Renal cortex interstitium (tissue), 11 donors: ENCODE data around the gene APOBEC3G. TPM values are rescaled to one million over a fixed set of nuclear protein-coding genes. Genes with fewer than 3 reads are reported as not detected.

Experiments
- DNase-seq, 11 donors: peaks; one replicate each; pipeline ENCODE4 v3.0.0-alpha.2; 2013; ENCODE audit warnings: low read depth in 9 of 11, low spot score in 4 of 11; ENCODE audit errors: extremely low read depth in 1 of 11
- polyA plus RNA-seq, 3 donors: library from polyadenylated mRNA; unstranded; fragments of 120-200 nt; gene quantifications; one replicate each; pipeline ENCODE4 v1.2.1, GENCODE V29; 2013; ENCODE audit not compliant: insufficient read length in 3 of 3

The APOBEC3G gene
- polyA plus RNA-seq, 3 donors, result 5.5 to 8.8 (median 8.3) TPM

DNA sequence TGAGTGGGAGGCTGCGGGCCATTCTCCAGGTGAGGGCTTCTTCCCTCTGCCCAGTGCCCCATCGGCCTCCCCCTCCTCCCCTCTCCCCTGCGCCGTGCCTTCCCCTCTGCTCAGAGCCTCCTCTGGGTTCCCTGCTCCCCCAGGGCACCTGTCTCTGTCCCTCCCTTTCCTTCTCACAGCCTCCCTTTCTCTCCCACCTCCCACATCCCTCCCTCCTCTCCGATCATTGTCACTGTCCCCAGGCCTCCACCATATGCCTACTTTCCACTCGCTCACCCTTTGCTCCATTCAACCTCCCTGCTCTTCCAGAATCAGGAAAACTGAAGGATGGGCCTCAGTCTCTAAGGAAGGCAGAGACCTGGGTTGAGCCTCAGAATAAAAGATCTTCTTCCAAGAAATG, 10.0 kb downstream of the APOBEC3G start:
- DNase-seq, result no peak

DNA sequence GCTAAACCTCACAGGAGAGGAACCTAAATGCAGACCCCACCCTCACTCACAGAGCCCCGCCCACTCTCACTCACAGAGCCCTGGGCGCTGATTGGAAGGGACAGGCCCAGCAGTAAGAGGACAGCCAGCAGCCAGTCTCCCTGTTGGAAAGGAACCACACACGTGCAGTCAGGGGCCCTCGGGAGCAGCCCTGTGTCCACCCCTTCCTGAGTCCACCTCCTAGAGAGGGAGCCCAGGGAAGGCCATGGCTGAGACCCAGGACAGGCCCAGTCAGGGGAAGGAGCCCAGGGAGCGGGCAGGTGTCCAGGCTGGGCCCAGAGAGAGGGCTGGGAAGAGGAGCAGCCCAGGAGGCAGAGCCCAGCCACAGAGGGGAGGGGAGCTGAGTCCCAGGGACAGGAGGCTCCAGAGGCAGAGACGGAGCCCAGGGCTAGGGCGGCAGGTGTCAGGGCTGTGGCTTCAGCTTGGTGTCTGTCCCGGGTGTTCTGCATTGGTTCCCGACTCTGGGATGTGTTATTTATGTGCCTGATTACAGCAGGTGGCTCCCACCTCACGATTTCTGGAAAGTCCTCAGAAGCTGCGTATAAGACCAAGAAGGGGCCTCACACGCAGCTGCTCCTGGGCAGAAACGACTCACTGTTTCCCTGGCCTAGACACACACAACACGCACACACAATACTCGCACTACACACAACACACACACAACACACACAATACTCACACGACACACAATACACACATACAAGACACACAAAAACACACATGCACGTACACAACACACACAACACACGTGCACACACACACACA, 11.0 kb downstream of the APOBEC3G start:
- no peak for DNase-seq

DNA sequence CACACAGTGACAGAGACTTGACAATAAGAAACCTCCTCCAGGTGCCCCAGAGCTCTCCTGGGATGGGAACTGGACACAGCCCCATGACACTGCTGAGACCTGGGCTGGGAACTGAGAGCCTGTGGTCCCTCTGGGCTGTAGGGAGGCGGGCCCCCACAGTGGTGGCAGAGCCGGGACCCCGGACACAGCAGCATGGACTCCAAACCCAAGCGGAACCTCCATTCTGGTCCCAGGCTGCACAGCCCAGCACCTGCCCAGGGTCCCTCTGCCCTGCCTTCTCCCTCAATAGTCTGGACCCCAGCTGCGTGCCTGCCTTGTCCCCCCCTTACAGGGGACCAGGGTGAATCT, 11.6 kb downstream of the APOBEC3G start:
- no peak for DNase-seq

DNA sequence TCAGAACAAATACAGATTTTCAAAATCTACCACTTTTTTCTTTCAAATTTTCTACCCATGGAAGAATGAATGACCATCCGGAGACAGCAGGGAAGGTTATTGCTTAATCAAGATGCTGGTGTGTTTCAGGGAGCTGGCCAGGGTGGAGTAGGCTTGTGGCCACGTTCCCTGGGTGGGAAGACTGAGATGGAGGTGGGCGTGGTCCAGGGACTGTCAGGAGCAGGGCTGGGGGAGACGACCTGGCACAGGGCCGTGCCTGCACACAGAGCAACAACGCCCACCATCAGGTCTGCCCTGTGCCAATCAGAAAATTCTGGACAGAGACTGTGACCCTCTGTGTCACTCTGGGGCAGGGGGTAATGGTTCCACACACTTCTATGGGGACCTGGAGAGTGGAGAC, 12.9 kb downstream of the APOBEC3G start:
- no peak for DNase-seq

DNA sequence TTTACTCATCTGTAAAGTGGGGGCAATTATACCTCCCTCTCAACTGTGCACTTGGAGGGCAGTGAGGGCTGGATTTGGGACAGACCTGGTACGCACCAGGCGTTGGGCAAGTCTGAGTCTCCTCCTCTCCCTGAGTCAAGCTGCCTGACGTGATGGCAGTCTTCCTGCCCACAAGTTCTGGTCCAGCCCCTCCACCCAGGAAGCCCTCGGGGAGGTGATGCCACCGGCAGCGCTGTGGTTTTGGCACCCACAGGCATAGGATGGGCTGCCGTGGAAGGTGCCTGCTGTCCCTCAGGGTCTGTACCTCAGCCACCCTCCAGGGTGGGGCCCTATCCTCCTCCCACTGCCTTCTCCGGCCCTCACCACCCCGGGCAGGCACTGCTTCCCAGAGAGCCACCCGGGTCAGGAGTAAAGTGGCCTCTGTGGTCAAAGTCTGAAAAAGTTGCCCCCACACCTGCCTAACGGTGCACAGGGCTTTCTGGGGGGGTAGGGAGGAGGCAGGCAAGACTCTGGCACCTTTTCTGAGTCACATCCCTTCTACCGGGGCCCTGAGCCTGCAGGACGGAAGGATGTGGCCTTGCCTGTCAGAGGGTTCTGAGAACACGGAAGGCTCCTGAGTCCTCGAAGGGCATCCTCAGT, 13.5 kb downstream of the APOBEC3G start:
- DNase-seq, result no peak

DNA sequence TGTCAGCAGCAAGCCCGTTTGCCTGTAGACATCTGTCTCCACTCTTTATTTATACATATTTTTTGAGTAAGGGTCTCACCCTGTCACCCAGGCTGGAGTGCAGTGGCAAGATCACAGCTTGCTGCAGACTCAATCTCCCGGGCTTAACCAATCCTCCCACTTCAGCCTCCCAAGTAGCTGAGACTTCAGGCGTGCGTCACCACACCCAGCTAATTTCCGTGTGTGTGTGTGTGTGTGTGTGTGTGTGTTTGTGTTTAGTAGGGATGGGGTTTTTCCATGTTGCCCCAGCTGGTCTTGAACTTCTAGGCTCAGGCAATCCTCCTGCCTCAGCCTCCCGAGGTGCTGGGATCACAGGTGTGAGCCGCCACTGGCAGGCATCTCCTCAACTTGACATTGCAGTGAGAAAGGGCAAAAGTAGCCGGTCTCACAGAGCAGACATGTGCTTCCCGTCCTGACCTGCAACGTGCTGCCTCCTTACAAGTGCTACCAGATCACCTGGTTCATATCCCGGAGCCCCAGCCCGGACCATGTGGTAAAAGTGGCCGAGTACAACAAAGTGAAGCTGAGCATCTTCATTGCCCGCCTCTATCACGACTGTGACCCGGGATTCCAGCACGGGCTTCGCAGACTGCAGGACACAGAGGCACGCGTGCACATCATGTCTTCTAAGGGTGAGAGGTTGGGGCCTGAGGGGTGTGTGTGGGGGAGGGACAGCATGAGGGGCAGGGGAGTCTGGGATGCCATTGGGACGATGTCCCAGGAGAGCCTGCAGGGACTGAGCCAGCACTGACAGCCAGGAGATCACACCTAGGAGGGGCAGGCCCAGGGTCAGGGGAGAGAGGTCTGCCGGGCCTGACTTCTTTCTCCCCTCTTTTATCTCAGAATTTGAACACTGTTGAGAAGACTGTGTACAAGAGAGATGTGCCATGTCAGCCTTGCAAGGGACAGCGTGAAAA, 14.3 kb downstream of the APOBEC3G start:
- no peak for DNase-seq

DNA sequence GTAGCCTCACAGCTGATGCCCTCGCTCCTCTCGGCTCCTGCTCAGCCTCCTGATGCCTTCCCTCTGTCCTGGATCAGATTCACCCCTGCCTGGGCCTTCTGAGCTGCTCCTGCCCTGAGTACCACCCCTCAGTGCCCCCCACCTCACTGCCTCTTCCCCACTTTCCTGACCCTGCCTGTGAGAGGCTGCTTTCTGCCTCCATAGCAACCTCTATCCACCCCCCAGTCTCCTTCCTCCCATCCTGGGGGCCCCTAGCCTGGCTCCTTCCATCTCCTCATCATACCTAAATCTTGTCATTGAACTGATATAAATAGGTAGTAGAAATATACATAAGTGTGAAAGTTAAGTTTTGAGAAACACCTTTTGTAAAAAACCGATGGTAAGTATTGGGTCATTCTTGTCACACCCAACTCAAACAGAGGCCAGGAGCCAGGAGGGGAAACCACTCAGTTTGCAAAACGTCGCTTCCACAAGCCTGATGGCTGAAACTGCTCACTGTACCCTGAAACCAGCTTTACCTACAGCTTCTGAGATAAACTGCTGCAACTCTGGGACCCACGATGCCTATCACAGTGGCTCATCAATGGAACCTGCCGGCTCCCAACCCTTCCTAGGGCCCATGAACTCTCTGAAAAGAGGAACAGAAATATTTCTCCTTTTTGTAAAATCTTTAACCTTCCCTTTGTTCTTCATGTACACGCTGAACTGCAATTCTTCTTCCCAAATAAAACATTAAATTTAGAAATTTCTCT, 15.2 kb downstream of the APOBEC3G start:
- DNase-seq, result no peak

DNA sequence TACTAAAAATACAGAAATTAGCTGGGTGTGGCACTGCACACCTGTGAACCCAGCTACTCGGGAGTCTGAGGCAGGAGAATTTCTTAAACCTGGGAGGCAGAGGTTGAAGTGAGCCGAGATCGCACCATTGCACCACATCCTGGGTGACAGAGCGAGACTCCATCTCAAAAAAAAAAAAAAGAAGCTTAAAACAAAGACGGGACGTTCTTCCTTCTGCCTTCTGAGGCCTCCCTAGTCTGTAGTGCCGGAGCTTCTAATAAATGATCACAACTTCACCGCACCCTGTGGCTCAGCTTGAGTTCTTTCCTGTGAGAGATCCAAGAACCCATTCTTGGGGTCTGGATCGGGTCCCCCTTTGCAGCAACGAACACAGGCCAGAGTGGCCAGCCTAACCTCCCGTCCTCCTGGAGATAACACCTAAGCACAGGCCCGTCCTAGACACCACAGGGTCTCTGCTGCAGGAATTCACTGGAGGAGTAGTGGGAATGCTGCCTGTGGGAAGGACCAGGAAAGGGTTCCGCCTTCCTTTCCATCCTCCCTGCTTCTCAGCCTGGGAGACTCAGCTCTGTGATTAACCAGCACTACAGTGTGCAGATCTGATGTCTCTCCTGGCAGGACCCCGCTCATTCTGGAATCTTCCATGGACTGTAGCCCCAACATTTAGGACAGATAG, 17.8 kb downstream of the APOBEC3G start:
- DNase-seq, result no peak

DNA sequence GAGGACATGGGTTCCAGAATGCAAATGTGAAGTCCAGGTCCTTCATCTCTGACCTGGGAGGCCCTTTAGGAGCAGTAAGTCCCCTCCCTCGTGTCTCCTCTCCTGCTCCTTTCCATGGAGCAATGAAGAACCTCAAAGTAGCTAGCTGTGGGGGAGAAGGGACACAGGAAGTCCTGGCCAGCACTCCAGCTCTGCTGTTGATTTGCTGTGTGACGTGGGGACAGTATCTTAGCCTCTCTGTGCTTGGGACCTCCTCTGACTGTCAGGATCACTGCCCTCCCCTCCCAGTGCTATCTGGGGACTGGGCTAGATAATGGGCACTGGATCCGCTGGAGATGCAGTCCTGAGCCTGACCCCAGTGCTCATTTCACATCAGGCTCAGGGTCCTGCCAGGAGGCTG, 18.9 kb downstream of the APOBEC3G start:
- no peak for DNase-seq

DNA sequence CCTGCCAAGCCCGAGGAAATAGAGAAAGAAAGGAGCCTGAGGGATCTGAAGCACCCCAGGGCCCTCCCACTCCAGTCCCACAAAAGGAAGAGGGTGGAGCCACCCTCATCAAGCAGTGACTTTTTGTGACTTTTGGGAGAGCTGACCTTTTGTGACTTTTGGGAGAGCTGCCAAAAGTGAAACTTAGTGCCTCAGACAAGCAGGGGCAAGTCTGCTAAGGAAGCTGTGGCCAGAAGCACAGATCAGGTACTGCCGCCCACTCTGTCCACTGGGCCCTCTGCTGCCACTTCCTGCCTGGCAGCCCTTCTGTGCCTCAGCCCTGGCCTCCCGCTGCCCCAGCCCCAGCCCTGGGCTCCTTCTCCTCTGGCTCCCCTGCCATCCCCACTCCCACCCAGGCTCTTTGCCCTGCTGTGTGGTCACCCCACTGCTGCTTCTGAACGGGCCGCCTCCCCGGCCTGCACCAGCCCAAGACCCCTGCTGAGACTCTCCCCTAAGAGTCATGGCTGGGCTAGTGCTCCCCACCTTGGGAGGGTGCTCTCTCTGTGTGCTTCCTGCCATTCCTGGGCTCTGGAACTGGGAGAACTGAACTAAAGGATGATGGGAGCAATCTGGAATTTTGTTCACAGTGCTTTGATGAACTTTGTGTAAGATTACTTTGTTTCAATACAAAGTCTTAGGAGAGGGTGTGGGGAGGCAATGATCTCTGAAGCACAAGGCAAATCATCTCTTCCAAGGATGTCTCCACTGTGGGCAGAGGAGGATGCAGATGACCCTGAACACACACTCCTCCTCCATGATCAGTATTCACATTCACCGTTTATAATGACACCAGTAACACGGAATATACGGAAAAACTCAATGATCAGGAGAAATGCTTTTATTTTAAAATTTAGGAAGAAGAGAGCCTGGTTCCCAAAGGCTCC, 20.3 kb downstream of the APOBEC3G start, which contains the start of gene APOBEC3H:
Gene APOBEC3H, plus strand, starts transcription at position 147 of the 923 bp plus-strand sequence. CDS start 3,035 bp downstream, outside the sequence.
- no peak for DNase-seq

DNA sequence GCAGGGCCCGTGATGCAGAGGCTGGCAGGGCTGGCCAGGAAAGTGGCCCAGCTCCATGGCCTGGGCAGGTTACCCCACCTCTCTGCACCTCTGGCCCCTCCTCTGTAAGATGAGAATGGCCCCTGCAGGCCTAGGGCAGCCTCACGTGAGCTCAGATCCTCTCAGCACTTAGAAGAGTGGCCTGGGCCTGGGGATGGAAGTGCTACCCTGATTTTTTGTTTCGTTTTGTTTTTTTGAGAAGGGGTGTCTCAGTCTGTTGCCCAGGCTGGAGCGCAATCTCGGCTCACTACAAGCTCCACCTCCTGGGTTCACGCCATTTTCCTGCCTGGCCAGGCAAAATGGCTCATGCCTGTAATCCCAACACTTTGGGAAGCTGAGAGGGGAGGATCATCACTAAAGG, 21.0 kb downstream of the APOBEC3G start:
- no peak for DNase-seq

DNA sequence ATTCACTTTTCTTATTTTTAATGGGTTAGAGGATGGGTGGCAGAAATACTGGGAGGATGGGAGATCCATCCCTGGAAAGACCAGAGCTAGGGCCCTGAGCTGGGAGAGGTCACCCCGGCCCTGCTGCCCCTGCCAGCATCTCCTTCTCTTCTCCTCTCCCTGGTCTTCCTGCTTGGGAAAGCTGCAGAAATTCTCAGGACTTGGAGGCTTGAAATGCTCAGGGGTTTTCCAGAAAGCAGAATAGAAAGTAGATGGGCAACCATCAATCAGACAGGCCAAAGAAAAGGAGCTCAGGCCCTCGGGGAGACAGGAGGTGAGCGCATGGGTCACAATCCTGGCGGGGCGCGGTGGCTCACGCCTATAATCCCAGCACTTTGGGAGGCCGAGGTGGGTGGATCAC, 21.5 kb downstream of the APOBEC3G start:
- DNase-seq, result no peak

DNA sequence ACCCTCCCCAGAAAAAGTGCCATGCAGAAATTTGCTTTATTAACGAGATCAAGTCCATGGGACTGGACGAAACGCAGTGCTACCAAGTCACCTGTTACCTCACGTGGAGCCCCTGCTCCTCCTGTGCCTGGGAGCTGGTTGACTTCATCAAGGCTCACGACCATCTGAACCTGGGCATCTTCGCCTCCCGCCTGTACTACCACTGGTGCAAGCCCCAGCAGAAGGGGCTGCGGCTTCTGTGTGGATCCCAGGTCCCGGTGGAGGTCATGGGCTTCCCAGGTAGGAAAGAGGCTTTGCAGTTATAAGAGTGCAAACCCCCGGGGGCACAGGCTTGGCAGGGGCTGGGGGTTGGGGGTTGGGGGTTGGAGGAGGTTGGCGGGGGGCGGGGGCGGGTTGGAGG, 24.2 kb downstream of the APOBEC3G start:
- DNase-seq, result no peak

DNA sequence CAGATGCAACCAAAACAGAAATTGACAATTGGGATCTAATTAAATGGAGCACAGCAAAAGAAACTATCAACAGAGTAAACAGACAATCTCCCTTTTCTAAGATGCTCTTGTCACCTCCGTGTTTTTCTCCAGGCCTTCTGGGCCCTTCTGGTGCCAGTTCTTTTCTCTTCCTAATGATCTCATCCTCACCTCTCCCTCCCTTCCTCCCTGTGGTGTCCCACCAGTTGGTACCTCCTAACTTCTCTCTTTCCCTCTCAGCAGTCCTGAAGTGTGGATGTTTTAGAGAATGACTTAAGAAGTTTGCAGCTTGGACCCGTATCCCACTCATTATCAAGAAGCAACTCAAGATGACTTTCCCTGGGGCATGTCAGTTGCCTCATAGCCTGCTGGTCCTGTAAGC, 26.4 kb downstream of the APOBEC3G start:
- DNase-seq, result no peak

DNA sequence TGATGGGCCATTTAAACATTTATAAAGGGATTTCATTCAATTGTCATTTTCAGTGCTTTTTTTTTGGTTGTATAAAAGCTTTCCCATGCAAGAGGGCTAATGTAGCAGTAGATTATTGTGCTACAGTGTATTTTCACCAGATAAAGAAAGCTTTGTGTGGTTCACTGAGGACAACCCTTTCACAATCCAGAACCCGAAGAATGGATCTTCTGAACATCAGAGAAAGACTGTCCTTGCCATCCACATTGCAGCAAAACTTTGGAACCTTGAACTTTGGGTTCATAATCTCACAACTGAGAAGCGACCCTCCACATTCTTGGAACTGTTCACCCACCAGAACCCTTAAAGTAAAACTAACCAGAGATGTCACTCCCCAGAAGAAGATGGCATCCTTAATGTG, 29.3 kb downstream of the APOBEC3G start:
- no peak for DNase-seq

DNA sequence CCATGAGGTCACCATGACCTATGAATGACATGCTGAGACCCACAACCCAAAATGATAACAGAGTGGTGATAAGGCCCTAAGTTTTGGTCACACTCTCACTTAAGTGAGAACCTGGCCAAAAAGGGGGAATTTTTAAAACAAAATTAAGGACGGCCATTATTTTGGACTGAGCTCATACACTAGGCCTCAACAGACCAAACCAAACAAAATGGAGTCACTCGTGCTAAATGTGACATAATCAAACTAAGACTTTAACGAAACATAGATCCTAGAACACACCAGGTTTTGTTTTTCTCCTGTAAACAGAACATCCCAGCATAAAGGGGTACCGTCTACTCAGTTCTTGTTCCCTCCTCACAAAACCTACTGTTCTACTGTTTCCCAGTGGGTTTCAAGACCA, 31.4 kb downstream of the APOBEC3G start:
- no peak for DNase-seq

DNA sequence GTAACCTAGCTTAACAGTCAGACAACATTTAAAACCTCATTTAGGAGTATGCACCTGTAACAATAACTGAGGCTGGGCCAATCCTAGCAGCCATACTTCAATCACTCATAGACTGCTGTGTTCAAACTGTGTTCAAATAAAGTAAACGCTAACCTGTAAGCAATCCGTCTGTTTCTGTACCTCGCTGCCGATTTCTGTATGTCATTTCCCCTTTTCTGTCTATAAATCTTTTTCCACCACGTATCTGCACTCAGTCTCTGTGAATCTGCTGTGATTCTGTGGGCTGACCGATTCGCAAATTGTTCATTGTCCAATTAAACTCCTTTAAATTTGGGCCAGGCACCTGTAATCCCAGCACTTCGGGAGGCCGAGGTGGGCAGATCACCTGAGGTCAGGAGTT, 32.3 kb downstream of the APOBEC3G start:
- DNase-seq, result no peak
